Measurements from ENCODE around the gene PRICKLE3. TPM values are rescaled to one million over a fixed set of nuclear protein-coding genes. Genes with fewer than 3 reads are reported as not detected.

PRICKLE3 gene
- total RNA-seq, 1 donor from 2014 or later = 15.6 TPM

- DNase-seq (ENCODE audit: extremely low read depth, low read depth, low spot score) = no peak
Measured at GRCh38 chrX:49206543-49206942, 20.4 kb upstream of the PRICKLE3 start.

DNA sequence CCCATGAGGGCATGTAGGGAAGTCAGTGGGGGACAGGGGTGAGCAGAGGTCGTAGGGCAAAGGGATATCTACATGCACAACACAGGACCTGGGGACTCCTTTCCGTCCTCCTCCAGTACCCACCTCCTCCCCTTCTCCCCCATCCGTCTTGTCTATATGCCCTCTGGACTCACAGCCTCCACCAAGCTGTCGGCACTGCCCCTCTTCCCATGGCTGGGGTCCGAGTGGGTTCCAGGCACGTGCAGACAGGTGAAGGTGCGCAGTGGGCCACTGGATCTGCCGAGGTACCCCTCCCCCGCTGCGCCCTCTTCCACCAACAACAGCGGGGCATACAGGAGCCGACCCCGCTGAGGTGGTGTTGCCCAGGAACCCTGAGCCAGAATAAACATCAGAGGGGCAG is 19.3 kb upstream of the PRICKLE3 start:
- DNase-seq (ENCODE audit: extremely low read depth, low read depth, low spot score) = no peak

DNA sequence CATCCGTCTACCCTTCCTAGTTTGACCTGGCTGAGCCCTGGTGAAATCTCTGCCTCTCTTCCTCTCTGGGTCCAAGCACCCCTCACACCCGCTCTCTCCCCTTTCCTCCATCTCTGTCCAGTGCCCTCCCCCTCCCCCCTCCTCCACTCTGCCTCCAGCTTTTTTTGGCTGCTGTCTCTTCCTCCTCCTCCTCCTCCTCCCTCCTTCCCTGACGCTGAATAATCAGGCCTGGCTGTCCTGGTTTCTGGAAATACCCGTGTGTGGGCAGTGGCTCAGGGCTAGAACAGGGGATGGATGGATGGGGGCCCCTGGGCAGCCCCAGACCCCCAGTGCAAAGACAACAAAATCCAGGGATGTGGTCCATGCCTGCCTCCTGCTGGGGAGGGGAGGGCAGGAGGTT is 18.5 kb upstream of the PRICKLE3 start:
- DNase-seq (ENCODE audit: extremely low read depth, low read depth, low spot score) = no peak

DNA sequence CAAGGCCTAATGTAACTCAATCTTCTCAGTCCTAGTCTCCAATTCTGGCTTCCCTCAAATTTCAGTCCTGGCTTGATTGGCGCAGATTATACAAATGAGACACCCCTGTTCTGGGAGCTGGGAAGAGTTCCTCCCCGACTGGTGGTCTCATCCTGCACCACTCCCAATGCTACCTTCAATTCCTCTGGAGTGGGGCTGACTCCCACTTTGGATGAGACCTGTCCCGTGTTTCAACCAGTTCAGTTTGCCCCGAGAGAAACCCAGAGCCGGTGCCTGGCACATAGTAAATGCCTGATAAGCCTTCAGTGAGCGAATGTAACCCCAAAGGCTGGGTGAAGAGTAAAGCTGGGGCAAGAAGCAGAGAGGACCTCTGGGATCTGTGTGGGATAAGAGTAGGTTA is 17.8 kb upstream of the PRICKLE3 start:
- no peak for DNase-seq (ENCODE audit: extremely low read depth, low read depth, low spot score)

DNA sequence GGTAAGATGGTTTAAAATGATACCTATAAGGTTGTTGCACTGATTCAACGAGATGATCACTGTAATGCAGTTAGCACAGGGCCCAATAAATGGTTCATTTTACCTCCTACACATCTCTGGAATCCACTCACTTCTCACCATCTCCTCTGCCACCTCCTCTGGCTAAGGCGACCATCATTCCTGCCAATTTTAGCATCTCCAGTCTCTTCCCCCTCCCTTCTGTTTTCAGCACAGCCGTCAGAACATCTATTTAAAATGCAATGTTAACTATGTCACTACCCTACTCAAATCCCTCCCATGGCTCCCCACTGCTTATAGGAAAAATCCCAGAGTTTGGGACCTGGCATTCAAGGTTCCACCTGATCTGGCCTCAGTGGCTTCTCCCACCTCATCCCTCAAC is 17.4 kb upstream of the PRICKLE3 start:
- DNase-seq (ENCODE audit: extremely low read depth, low read depth, low spot score) = no peak

DNA sequence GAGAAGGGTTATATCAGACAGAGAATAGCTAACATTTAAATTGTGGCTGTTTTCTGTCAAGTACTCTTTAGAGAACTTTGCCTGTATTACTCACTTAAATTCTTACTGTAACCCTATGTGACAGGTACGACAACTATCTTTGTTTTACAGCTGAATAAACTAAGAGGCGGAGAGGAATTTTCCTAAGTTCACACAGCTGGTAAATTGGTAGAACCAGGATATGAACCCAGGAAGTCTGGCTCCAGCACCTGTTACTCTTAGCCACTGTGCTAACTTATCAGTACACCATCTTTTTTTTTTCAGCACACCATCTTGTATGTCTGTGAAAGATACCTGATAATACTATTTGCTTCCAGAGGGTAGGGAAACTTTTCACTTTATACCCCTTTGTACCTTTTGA is 15.8 kb upstream of the PRICKLE3 start:
- no peak for DNase-seq (ENCODE audit: extremely low read depth, low read depth, low spot score)

- DNase-seq (ENCODE audit: extremely low read depth, low read depth, low spot score) = no peak
Measured at GRCh38 chrX:49199906-49200771, 14.0 kb upstream of the PRICKLE3 start, which contains the start of gene SYP. Gene SYP (minus strand): TSS chrX:49200193. CDS start chrX:49200186, 7 bp downstream.

GRCh38 chrX:49199315-49199595 is 13.1 kb upstream of the PRICKLE3 start:
- no peak for DNase-seq (ENCODE audit: extremely low read depth, low read depth, low spot score)

DNA sequence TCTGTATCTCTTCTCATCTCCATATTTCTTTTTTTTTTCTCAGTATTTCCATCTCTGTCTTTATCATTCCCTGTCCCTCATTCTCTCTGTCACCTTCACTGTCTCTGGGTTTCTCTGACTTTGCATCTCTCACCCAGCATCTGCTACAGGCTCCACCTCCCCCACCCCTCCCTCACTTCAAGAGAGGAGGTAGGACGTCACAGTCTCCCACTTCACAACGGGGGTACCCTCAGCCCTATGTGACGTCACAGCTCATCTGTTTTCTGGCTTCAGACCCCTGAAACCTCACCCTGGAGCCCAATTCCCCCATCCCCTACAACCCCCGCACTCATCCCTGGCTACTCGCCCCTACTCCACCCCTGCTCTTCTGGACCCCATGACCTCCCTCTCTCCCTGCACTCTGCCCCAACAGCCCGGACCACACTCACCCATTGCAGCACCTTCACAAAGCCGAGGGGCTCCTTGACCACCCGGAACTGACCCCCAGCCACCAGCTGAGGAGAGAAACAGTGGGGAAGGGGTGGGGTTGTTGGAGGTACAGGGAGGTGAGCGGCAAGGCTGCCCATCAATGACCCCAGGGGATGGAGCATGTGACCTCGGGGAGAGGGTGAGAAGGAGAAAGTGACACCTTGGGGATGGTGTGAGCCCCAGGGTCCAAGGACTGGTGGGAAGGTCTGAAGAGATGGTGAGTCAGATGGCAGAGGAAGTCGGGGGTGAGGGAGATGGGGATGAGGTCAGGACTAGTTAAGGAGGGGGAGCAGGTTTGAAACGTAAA is 12.6 kb upstream of the PRICKLE3 start:
- DNase-seq (ENCODE audit: extremely low read depth, low read depth, low spot score) = no peak

- DNase-seq (ENCODE audit: extremely low read depth, low read depth, low spot score) = no peak
Measured at GRCh38 chrX:49197543-49198087, 11.4 kb upstream of the PRICKLE3 start.

GRCh38 chrX:49193542-49193964 is 7.4 kb upstream of the PRICKLE3 start:
- DNase-seq (ENCODE audit: extremely low read depth, low read depth, low spot score) = no peak

DNA sequence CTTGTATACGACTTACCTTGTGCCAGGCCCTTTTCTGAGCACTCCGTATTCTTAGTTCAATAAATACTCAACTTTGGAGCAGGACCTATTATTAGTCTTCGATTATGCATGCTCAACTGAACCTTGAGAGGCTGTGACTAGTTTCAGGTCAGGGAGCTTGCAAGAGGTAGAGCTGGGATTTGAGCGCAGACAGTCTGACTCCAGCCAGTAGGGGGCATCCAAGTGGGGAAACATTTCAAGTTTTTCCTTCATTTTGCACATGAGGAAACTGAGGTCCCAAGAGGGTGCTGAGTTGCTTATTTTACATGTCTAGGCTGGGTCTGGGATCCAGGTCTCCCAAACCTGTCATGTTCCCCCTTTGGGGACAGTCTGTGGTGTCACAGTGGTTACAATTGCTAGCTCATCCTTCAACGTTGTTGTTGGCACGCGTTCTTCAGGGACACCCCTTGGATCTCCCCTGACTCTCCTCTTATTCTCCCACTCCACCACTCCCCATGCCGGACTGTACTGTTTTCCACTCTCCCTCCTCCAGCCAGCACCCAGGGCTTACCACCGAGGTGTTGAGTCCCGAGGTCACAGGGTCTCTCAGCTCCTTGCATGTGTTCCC is 6.7 kb upstream of the PRICKLE3 start:
- no peak for DNase-seq (ENCODE audit: extremely low read depth, low read depth, low spot score)

- no peak for DNase-seq (ENCODE audit: extremely low read depth, low read depth, low spot score)
Measured at GRCh38 chrX:49191574-49192011, 5.4 kb upstream of the PRICKLE3 start.

GRCh38 chrX:49190821-49191573 is 4.8 kb upstream of the PRICKLE3 start:
- DNase-seq (ENCODE audit: extremely low read depth, low read depth, low spot score) = peak; percentile 86

- no peak for DNase-seq (ENCODE audit: extremely low read depth, low read depth, low spot score)
Measured at GRCh38 chrX:49189606-49190005, 3.4 kb upstream of the PRICKLE3 start.

GRCh38 chrX:49188468-49189076 is 2.4 kb upstream of the PRICKLE3 start:
- DNase-seq (ENCODE audit: extremely low read depth, low read depth, low spot score) = no peak

DNA sequence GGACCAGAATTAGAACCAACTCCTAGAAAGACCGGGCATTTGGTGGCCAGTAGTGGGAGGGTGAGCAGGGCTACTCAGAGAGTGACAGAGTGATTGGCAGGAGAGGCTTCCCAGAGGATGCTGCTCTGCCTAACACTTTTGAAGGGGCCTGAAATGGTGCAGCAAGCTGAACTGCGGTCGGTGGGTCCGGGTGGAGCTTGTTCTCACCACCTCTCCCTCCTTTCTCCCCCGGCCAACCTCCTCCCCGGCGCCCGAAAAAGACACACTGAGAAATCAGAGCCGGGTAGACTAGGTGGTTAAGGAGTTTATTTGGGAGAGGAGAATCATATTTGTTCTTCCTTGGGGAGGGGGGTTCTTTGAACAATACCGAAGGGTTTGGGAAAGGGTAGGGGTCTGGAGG is 1.4 kb upstream of the PRICKLE3 start:
- no peak for DNase-seq (ENCODE audit: extremely low read depth, low read depth, low spot score)

GRCh38 chrX:49187028-49187394 is 838 bp upstream of the PRICKLE3 start:
- no peak for DNase-seq (ENCODE audit: extremely low read depth, low read depth, low spot score)

DNA sequence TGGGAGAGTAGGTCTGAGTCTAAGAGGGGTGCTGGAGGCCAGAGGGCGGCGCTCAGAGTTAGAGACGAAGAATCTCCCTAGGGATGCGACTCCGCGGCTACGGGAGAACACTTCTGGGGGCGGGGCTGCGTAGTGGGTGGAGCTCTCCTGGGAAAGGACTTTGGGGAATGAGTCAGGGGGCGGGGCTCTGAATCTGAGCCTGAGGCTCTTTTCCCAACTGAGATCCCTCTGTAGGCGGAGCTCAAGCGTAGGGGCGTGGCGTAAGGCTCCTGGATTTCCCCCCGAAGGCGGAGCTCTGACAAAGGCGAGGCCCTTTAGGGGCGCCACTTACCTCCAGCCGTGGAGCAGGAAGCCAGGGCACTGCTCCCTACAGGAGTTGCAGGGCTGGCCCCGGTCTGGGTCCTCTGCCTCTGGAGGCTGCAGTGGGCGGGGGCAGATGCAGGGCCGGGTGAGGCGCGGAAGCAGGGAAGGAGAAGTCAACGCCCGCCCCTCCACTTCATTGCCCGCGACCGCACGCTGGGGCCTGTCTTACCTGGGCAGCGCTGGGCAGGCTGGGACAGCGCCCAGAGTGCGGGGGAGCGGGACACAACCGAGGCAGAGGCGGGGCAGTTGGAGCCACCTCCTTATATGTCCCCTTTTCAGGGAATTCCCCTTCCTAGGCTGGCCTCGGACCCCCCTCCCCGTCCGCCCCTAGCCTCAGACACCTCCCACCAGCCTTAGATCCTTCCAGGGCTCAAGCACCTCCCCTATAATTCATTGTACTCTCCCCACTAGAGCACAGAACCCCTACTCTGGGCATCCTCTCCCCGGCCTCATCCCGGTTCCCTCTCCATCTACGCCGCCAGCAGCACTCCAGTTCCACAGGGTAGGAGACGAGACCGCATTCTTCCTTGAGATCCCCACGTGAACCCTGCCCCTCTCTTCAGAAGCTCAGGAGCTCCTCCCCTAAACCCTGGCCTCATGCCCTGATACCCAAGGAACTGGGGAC is 1.6 kb downstream of the PRICKLE3 start:
- no peak for DNase-seq (ENCODE audit: extremely low read depth, low read depth, low spot score)
